Large intestine (tissue), 3 donors: Measurements from ENCODE around the gene NECAB2. TPM values are rescaled to one million over a fixed set of nuclear protein-coding genes. Genes with fewer than 3 reads are reported as not detected.

Experiments used
- DNase-seq, 2 donors: peaks; one replicate each; pipeline versions ENCODE4 v3.0.0 to v3.0.0-alpha.2; 2013
- H3K27ac ChIP-seq: one replicate; pipeline ENCODE4 v1.5.1; 2013; ENCODE audit warnings: low read length
- H3K27me3 ChIP-seq: 2 replicates; pipeline ENCODE4 v1.6.1; 2013; ENCODE audit warnings: low read length; ENCODE audit not compliant: control insufficient read depth, insufficient read depth
- H3K36me3 ChIP-seq: 2 replicates; pipeline ENCODE4 v1.6.1; 2013; ENCODE audit warnings: low read length; ENCODE audit not compliant: control insufficient read depth, insufficient read depth
- H3K4me1 ChIP-seq: one replicate; pipeline ENCODE4 v1.6.1; 2013; ENCODE audit warnings: low read length; ENCODE audit not compliant: control insufficient read depth, insufficient read depth
- H3K4me3 ChIP-seq: one replicate; pipeline ENCODE4 v1.5.1; 2013; ENCODE audit warnings: low read length
- H3K9me3 ChIP-seq: one replicate; pipeline ENCODE4 v1.6.1; 2013; ENCODE audit warnings: mild to moderate bottlenecking, low read depth, low read length, moderate library complexity; ENCODE audit not compliant: control insufficient read depth
- WGBS: methylation state at CpG from one replicate; pipeline ENCODE4 v1.1.5; 2013; ENCODE audit warnings: low lambda C conversion rate; ENCODE audit not compliant: insufficient coverage; 5-methylcytosine and 5-hydroxymethylcytosine counted together
- polyA plus RNA-seq: library from polyadenylated mRNA; unstranded; fragments of 120-200 nt; gene quantifications from one replicate; pipeline ENCODE4 v1.2.1, GENCODE V29; 2013

NECAB2 gene
- polyA plus RNA-seq, 1 donor, result 6.6 TPM

- Histone ChIP-seq H3K9me3 (peaks cover 4% of the 10 kb centered on the region), H3K36me3 (no peaks in the 10 kb centered on the region), H3K4me1 (no peaks in the 10 kb centered on the region), H3K27me3 (peaks cover 28% of the 10 kb centered on the region), H3K27ac (no peak overlapping the region), H3K4me3 (no peak overlapping the region)
- WGBS, result 80% methylated on average over 1 of the region's 12 CpGs
- no peak for DNase-seq
Measured at GRCh38 chr16:84039696-84040095, 71.7 kb downstream of the NECAB2 start.

GRCh38 chr16:84040226-84040822, 72.3 kb downstream of the NECAB2 start:
- H3K9me3 ChIP-seq, result peaks cover 4% of the 10 kb centered on the region
- H3K36me3 ChIP-seq, result no peaks in the 10 kb centered on the region
- no peak overlapping the region for H3K27ac ChIP-seq
- no peak overlapping the region for H3K4me3 ChIP-seq
- no peaks in the 10 kb centered on the region for H3K4me1 ChIP-seq
- DNase-seq, result no peak
- peaks cover 34% of the 10 kb centered on the region for H3K27me3 ChIP-seq
- no CpG with 5 or more reads among the region's 14 CpGs for WGBS

- no CpG with 5 or more reads among the region's 42 CpGs for WGBS
- Histone ChIP-seq H3K9me3 (peaks cover 4% of the 10 kb centered on the region), H3K27ac (no peak overlapping the region), H3K36me3 (no peaks in the 10 kb centered on the region), H3K27me3 (peaks cover 34% of the 10 kb centered on the region), H3K4me3 (no peak overlapping the region), H3K4me1 (no peaks in the 10 kb centered on the region)
- no peak for DNase-seq
Measured at GRCh38 chr16:84040823-84041820, 73.1 kb downstream of the NECAB2 start.

- Histone ChIP-seq H3K27ac (no peak overlapping the region), H3K9me3 (no peaks in the 10 kb centered on the region), H3K36me3 (no peaks in the 10 kb centered on the region), H3K4me1 (no peaks in the 10 kb centered on the region), H3K27me3 (peaks cover 34% of the 10 kb centered on the region), H3K4me3 (no peak overlapping the region)
- DNase-seq, result no peak
- WGBS, result 80% methylated on average over 2 of the region's 17 CpGs
Measured at GRCh38 chr16:84041881-84042280, 73.8 kb downstream of the NECAB2 start.

- no peak within 1 kb of the TSS for H3K4me3 ChIP-seq
- WGBS, result no CpG with 5 or more reads among the region's 9 CpGs
- no peaks in the 10 kb centered on the region for H3K36me3 ChIP-seq
- no peaks in the 10 kb centered on the region for H3K4me1 ChIP-seq
- H3K9me3 ChIP-seq, result no peaks in the 10 kb centered on the region
- DNase-seq, result no peak
- H3K27ac ChIP-seq, result no peak within 1 kb of the TSS
- H3K27me3 ChIP-seq, result peaks cover 34% of the 10 kb centered on the region
Measured at GRCh38 chr16:84042308-84042878, 74.3 kb downstream of the NECAB2 start, which contains the start of gene SLC38A8. TSS of gene SLC38A8 (minus strand) at chr16:84042795. CDS start at chr16:84042157, 638 bp downstream.

GRCh38 chr16:84042879-84043485, 74.9 kb downstream of the NECAB2 start:
- DNase-seq, result peak in 1 of 2 donors; percentile 43
- Histone ChIP-seq H3K4me1 (no peaks in the 10 kb centered on the region), H3K27ac (no peak overlapping the region), H3K9me3 (no peaks in the 10 kb centered on the region), H3K27me3 (peaks cover 34% of the 10 kb centered on the region), H3K4me3 (no peak overlapping the region), H3K36me3 (no peaks in the 10 kb centered on the region)
- WGBS, result no CpG with 5 or more reads among the region's 22 CpGs

GRCh38 chr16:84043486-84044117, 75.6 kb downstream of the NECAB2 start:
- Histone ChIP-seq H3K27ac (no peak overlapping the region), H3K4me1 (no peaks in the 10 kb centered on the region), H3K9me3 (no peaks in the 10 kb centered on the region), H3K36me3 (peaks cover 5% of the 10 kb centered on the region), H3K27me3 (peaks cover 34% of the 10 kb centered on the region), H3K4me3 (no peak overlapping the region)
- no peak for DNase-seq
- WGBS, result no CpG with 5 or more reads among the region's 18 CpGs

GRCh38 chr16:84044118-84044488, 76.1 kb downstream of the NECAB2 start:
- Histone ChIP-seq H3K9me3 (no peaks in the 10 kb centered on the region), H3K4me1 (no peaks in the 10 kb centered on the region), H3K36me3 (peaks cover 5% of the 10 kb centered on the region), H3K4me3 (no peak overlapping the region), H3K27ac (no peak overlapping the region), H3K27me3 (peaks cover 34% of the 10 kb centered on the region)
- DNase-seq, result peak in 1 of 2 donors; percentile 11
- WGBS, result no CpG with 5 or more reads among the region's 5 CpGs

- Histone ChIP-seq H3K9me3 (no peaks in the 10 kb centered on the region), H3K4me3 (no peak overlapping the region), H3K27me3 (peaks cover 34% of the 10 kb centered on the region), H3K36me3 (peaks cover 15% of the 10 kb centered on the region), H3K4me1 (no peaks in the 10 kb centered on the region), H3K27ac (no peak overlapping the region)
- no CpG with 5 or more reads among the region's 36 CpGs for WGBS
- no peak for DNase-seq
Measured at GRCh38 chr16:84045001-84045817, 77.2 kb downstream of the NECAB2 start.
